HG03469 (cell line): ENCODE results near the gene CACNB3.

Source experiments
- ATAC-seq: cut with Tn5 transposase; IDR thresholded peaks from one replicate; pipeline ENCODE4 v1.9.1; 2021; ENCODE audit warnings: mild to moderate bottlenecking, moderate library complexity, moderate number of reproducible peaks; ENCODE audit not compliant: unreplicated experiment

CACNB3 gene

DNA sequence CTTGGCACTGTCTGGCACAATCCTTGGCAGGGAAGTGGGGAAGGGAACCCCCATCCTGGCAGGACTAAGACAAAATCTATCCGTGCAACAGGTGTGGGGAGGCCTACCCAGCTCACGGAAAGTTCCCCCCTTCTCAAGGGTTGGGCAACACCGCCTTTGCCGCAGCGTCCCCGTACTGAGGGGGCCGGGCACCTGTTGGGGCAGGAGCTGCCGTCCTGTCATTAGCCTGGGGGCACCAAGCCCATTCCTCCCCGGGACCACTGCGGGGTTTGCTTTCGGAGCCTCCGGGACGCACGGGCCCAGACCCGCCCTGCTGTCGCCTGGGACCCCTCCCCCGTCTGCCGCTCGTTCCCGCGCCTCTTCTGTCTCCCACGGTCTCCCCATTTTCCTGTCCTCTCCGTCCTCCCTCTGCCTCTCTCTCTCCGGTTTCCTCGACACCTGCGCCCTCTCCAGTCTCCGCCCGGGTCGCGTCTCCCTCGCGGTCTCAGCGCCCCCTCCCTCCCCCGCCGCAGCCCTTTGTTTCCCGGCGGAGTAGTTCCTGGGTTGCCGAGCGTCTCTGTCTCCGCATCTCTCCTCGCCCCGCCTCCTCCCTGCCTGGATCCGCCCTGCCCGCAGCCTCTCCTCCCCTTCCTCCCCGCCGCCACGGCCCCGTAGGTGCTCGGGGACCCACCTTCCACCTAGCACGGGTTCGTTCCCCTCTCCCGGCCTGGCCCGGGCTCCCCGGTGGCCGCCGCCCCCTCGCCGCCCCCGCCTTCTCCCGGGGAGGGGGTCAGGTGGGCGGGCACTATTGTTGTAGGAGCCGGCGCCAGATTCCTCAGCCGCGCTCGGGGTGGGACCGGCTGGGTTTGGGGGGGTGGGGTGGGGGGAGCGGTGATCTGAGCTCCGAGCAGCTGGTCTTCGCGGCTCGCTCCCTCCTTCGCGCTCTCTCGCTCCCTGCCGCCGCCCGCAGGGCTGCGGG is at the start of gene CACNB3:
Gene CACNB3 (plus strand): TSS at position 624 of the 958 bp plus-strand sequence. CDS start 434 bp downstream, outside the sequence.
- no peak for ATAC-seq

DNA sequence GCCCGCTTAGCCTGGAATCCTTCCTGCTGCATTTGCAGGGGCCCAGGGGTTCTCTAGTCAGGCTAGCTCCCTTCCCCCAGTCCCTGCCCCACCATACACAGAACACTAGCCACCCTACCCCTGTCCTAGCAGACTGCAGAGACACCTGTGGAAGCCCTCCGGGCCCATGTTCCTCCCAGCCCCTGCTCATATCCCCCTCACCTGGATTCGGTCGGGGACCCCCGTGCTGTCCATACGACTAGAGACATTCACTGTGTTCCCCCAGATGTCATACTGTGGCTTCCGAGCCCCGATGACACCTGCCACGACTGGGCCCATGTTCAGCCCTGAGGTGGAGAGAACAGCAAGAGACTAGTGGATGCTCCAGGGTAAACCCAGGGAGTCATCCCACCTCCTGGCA is 49.6 kb upstream of the CACNB3 start:
- ATAC-seq, result no peak

DNA sequence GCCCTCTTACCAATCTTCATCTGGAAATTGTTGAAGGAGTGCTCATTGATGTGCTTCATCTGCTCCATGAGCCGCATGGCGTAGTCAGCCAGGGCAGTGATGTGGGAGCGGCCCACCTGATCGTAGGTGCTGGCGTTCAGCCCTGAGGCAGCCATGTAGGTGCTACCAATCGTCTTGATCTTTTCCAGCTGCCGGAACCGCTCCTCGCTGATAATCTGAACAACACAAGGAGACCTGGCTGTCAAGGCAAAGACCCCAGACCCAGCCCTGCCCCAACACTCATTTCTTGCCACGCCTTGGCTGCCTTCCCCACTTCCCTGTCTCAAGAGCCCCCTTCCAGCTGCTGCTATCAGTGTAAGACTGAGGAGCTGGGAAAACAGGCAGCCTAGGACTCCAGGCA is 47.5 kb upstream of the CACNB3 start:
- ATAC-seq, result no peak

DNA sequence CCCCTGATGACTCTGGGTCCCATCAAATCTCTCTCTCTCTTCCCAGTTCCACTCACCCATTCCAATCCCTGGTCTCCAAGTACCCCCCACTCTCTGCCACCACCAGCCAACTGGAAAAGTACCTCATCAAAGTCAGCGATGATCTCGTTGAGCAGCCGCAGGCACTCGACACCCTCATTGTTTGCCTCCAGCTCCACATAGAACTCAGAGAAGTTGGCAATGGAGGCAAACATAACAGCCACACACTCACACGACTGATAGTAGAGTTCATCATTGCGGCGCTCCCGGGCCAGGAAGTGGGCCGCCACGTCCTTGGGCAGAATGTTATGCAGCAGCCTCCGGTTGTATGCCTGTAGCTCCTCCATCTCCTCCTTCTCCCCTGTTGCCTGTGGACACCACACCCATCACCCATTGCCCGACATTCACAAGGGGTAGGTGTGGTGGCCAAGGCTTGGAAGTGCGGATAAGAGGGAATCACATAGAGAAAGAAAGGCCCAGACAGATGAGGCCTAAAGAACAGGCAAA is 46.6 kb upstream of the CACNB3 start:
- ATAC-seq, result no peak

DNA sequence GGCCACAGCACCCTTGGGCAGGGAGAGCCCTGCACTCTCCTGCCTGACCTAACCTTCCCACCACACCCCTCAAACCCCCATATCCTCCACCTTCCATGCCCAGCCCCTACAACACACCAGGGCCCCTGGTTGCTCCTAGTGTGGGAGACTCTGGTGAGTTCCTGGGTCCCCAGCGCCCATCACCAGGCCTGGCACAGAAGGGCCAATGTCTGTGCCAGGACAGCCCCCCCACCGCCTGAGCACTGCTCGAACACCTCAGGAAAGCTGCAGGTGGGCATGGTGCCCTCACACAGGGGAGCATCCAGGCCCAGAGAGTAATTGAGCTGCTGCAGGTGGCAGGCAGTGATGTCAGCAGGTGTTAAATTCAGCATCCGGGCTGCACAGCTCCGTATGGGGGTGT is 44.6 kb upstream of the CACNB3 start:
- no peak for ATAC-seq

DNA sequence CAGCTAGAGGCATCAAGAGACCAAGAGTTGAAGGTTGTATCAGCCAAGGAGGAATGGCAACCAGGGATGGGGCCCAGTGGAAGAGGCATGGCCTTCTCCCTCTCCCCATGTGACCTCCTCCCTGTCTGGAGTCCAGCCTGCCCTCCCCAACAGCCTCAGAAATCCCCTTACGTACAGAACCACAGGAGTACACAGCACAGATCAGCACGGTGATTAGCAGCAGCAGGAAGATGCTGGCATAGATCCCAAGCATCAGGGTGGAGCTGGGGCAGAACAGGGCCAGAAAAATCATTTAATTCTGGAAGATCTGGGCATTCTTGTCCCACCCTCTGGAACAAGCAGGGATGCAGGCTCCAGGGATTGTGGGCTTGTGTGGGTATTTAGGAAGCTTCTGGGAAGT is 43.8 kb upstream of the CACNB3 start:
- ATAC-seq, result no peak

DNA sequence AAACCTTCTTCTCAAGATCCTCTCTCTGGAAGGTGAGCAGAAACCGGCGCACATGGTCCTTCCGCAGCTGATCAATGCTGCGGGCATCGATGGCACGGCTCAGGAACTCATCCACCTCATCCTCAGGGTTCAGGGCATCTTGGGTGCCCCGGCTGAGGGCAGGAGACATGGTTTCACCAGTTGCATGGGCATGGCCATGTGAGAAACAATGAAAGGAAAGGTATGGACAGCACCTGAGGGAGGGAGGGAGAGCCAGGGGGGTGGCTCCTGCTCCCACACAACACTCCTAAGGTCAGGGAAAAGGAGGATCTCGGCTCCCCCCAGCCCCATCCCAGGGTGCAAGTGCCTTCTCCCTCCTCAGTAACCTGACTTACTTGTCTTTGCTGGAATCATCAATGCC is 43.0 kb upstream of the CACNB3 start:
- no peak for ATAC-seq

DNA sequence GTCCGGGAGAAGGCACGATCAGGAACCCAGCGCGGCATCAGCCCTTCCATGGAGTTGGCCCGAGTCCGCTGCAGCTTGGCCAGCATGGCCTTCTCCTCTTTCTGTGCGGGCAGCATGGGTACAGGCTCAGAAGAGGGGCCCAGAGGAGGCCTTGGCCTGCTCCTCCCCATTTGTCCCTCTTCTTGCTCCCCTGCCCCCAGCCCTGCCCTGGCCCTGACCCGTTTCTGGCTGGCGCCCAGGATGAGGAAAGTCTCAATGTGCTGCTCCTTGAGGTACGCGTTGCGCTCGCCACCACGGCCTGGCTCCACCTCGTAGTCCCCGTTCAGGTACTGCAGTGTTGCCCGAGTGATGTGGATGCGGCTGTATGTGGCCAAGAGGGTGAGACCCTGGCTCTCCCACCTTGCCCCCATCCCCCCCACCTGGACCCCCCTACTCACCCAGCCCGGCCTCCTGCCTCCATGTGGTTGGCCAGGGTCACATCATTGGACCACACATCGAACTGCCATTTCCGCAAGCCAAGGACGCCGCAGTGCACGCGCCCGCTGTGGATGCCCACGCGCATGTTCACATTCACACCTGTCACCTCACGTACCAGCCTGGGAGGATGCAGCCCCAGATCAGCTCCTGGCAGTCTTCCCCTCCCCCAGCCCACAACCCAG is 42.2 kb upstream of the CACNB3 start:
- ATAC-seq, result no peak

DNA sequence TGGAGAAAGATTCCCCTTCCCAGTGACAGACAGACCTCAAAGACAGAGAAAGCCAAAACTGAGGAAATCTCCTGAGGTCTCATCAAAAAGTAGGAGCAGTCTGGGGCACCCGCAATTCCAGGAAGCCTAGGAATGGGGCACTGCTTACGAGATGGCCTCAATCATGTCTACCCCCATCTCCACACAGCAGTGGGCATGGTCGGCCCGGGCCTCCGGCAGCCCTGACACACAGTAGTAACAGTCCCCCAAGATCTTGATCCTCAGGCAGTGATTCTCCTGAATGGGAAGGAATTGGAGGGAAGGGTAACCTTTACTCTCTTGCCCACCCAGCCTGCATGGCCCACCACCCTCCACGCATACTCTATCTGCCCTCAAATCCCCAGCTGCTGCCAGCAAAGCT is 41.3 kb upstream of the CACNB3 start:
- ATAC-seq, result no peak

DNA sequence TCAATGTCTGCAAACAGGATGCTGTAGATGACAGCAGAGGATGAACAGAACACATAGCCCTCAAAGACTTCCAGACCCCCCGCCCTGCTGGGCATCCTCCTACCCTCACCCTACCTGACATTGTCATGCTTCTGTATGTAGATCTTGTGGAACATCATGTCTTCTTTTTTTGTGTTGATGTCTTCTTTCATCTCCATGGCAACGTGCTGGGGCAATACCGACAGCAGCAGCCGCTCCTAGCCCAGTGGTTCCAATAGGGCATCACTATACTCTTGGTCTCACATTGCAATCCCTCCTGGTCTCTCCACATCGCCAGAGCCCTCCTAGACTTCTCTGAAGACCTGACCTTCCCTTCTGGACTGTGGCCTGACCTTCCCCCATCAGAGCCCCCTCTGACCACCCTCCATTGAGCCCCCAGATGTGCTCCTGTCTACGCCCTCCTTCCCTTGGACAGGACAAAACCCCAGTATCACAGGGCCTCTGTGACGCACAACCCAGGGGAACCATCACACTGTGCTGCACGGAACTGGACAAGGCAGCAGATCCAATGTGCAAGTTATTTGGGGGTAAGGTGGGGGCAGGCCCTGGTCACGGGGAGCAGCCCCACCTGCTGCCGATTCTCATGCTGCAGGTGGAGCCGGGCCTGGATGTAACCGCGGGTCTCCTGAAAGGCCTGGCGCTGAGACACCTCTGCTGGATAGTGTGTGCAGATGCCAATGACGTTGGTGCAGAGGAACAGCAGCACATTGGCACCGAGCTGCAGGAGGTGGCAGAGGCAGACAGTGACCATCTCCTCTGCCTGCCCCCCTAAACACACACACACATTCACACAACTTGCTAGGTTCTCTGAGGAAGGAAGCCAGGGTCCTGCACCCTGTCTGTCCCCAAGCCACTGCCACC is 40.5 kb upstream of the CACNB3 start:
- no peak for ATAC-seq

DNA sequence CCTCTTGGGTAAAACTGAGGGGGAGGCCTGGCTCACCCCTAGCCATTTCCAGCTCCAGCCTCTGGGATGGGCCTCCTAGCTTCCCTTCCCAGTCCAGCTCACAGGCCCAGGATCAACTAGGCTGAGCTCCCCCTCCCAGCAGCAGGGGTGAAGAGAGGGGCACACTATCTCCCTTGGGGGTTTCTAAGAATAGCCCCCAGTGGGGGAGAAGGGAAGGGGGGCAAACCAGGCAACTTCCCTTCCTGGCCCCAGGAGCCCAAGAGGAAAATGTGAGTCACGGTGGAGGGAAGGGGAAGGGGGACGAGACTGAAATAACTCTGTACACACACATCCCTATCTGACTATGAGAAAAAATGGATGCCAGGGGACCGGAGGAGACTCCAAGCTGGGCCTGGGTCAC is 38.4 kb upstream of the CACNB3 start:
- no peak for ATAC-seq

DNA sequence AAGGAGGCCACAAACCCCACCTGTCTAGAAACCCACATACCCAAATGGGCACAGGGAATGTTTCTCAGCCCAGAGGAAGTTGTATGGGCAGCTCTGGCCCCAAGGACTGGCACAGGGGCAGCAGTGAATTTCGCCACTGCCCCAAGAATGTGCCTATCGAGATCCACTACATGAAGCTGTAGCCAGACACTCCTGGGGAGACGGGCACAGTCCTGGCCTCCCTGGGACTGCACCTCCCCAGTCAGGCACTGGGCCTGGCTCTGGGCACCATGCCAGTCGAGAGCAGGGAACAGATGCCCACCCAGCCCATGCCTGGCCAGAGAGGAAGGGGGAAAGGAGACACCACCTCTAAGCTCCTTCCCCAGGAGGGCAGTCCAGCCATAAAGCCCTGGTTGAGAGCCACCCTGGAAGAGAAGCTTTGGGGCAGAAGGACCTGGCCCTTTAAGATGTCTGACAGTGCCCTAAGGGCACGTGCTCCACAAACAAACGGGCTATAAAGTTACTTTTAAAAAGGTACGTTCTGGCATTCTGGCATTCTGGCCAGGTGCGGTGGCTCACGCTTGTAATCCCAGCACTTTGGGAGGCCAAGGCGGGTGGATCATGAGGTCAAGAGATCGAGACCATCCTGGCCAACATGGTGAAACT is 37.8 kb upstream of the CACNB3 start:
- ATAC-seq, result no peak

DNA sequence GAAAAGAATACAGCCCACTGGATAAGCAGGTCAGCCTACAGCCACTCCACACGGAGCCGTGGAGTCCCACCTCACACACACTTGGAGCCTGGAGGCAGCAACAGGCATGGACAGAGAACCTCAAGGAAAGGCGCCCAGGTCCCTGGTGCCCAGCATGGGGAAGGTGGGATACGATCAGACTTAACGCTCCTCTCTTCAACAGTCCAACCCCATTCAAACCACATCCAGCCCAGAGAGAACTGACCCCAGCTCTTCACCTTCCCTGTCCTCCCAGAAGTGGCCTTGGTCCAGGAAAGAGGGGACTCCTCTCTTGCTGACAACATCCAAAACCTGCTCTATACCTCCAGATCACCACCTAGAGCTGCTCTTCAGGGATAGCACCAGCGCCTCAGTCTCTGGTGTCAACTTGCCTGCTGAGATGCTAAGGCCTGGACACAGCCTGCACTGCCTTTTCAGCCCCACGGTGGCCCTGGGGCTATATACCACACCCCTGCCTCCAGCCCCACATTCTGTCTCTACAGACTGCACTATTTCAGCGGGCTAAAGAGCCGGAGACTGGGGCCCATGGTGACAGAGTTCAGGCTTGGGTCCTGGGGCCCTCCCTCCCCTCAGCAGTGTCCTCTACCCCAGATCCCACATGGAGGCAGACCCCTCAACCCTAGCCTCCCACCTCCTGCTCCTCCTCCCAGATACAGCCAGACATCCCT is 36.4 kb upstream of the CACNB3 start:
- ATAC-seq, result no peak

DNA sequence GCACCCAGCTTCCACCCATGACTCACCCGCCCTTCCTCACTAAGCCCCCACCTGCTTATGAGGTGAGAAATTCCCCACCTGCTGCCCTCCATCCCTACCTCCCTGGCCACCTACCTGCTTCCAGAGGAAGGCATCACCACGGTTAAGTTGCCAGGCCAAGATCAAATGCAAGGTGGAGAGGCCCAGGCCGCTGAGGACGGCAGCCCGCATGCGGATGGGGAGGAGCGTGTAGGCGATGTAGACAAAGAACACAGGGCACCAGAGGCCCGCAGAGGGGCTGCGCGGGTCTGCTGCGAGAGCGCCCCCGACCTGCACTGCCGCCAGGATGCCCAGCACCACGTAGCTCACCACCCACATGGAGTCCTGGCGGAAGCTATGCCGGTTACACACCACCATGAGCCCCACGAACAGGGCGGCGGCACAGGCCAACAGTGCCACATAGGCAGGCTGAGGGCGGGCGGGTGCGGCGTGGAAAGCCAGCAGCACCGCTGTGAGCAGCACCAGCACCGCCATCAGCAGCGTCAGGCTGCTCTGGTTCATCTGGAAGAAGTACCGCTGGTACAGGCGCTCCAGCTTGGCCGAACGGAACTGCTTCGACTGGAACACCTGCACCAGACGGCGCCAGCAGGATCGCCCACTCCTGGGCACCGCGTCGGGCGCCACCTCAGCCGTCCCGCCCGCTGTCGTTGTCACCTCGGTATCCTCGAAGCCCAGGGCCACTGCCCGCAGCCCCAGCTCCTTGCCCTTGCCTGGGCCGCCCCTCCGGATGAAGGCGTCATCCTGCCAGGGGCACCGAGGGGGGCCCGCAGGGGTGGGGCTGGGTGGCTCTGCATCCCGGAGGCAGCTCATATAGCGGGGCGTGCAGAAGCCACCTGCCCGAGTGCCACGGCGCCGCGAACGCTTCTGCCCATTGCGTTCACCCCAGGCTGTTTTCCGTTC is 35.6 kb upstream of the CACNB3 start:
- ATAC-seq, result no peak

DNA sequence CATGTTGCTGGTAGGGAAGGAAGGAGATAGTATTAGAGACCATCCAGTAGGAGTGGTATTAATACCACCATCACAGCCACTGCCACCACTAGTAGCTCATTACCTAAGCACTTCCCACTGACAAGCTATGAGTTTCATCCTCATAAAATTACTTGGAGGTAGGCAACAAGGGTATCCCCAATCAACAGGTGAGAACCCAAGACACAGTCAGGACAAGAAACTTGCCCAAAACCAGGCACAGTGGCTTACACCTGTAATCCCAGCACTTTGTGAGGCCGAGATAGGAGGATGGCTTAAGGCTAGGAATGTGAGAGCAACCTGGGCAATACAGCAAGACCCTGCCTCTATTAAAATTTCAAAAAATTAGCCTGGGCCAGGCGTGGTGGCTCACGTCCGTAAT is 34.9 kb upstream of the CACNB3 start:
- no peak for ATAC-seq

DNA sequence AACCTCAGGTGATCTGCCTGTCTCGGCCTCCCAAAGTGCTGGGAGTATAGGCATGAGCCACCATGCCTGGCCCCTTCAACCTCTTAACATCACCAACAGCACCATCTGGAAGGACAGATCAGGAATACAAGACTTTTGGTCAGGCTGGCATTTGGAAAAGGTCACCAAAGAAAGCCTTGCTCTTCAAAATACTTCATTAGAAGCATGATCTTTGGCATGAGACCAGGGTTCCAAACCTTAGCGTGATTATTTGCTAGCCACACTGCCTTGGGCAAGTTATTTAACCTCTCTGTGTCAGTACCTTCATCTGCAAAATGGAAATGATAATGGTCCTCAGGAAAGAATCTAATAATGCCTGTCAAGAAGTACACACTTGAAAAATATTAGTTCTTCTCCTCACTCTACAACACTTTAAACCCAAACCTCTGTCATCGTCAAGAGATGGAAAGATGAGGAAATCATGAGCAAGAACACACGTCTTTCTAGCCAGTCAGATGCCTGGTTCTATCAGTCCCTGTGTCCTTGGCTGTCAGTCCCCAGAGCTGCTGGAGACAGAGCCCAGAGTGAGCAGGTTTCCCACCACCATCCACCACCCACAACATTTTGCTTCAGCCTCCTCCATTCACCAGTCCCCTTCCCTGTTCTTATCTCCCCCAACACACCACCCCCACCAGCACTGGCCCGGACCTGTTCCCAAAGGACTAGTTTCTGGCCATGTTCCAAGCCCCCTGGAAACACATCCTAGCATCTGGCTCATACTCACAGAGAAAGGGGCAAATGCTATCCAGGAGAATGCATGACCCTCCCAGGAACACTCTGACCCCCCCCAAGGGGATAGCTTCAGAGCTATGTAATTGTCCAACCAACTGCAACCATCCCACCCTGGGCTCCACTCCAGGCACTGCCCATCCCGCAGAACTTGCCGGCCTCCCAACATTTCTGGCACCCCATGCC is 31.4 kb upstream of the CACNB3 start:
- no peak for ATAC-seq

DNA sequence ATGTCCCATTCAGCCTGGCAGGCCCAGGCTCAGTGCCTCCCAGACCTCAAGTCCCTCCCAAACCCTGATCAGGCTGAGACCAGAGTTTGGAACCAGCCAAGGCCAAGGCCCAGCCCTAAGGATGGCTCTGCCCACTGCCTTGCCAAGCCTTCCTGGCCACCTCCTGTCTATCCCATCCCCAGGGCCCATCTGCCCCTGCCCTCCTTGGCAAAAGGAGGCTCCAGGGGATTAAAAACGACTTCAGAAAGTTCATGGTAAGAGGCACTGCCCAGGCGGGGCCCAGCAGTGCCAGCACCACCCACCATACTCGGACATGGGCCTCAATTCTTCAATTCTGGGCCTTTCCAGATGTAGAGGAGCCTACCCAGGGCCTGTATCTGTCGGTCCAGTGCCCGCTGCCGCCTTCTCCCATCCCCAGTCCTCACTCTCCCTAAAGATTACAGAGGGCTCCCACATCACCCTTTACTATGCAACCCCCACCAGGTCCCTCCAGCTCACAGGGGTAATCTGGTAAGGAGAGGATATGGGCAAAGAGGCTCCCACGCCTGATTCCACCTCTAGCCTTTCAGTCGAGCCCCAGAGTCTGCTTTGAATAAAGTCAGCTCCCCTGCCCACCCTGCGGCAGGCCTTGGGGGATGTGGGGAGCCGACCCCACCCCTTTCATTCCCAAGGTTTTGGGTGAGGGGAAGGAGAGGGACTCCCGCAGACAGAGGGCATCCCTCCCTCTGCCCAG is 30.3 kb upstream of the CACNB3 start:
- ATAC-seq, result no peak
